Activated naive CD4-positive, alpha-beta T cell treated with Interleukin-2 at 50 U/mL for 16 hours (primary cell): ENCODE data around the gene CD52.
A peak's percentile ranks its signal among the peaks of the same experiment; 100 is the strongest.

ENCODE experiments used
- DNase-seq: peaks from one replicate; pipeline ENCODE4 v3.0.0-alpha.2; 2020

CD52 gene

GRCh38 chr1:26317612-26318337, at the start of gene CD52:
Gene CD52 (plus strand): TSS chr1:26317958. CDS start chr1:26318018, 60 bp downstream.
- DNase-seq, result peak; percentile 78

GRCh38 chr1:26268290-26269197, 49.2 kb upstream of the CD52 start:
- no peak for DNase-seq

GRCh38 chr1:26269198-26269550, 48.6 kb upstream of the CD52 start:
- no peak for DNase-seq

GRCh38 chr1:26274801-26275425, 42.8 kb upstream of the CD52 start:
- DNase-seq, result no peak

- DNase-seq, result peak; percentile 78
These were observed 42.0 kb upstream of the CD52 start for GRCh38 chr1:26275580-26276431.

GRCh38 chr1:26276432-26276838, 41.3 kb upstream of the CD52 start:
- no peak for DNase-seq

- no peak for DNase-seq
These were observed 40.5 kb upstream of the CD52 start for GRCh38 chr1:26277261-26277661.

- no peak for DNase-seq
These were observed 40.0 kb upstream of the CD52 start for GRCh38 chr1:26277719-26278118.

- DNase-seq, result peak; percentile 19
These were observed 39.5 kb upstream of the CD52 start for GRCh38 chr1:26278303-26278702.

GRCh38 chr1:26278724-26279455, 38.9 kb upstream of the CD52 start:
- peak; percentile 53 for DNase-seq

- peak; percentile 84 for DNase-seq
These were observed 38.1 kb upstream of the CD52 start, which contains the start of gene SH3BGRL3 for GRCh38 chr1:26279456-26280332. Gene SH3BGRL3 (plus strand): TSS chr1:26280086. CDS start chr1:26280156, 70 bp downstream.

- DNase-seq, result no peak
These were observed 37.3 kb upstream of the CD52 start for GRCh38 chr1:26280333-26281042.

- DNase-seq, result no peak
These were observed 36.4 kb upstream of the CD52 start for GRCh38 chr1:26281091-26281958.

- DNase-seq, result no peak
These were observed 35.8 kb upstream of the CD52 start for GRCh38 chr1:26281971-26282370.

GRCh38 chr1:26282401-26282918, 35.3 kb upstream of the CD52 start:
- DNase-seq, result no peak

- no peak for DNase-seq
These were observed 34.4 kb upstream of the CD52 start for GRCh38 chr1:26283279-26283853.

GRCh38 chr1:26283871-26284596, 33.7 kb upstream of the CD52 start:
- peak; percentile 17 for DNase-seq
